Measurements from ENCODE around the gene BSND. TPM values are rescaled to one million over a fixed set of nuclear protein-coding genes. Genes with fewer than 3 reads are reported as not detected.

Gene BSND
- total and polyA plus RNA-seq, 2 experiments from 2014 or later: 0.21 to 0.23 TPM

DNA sequence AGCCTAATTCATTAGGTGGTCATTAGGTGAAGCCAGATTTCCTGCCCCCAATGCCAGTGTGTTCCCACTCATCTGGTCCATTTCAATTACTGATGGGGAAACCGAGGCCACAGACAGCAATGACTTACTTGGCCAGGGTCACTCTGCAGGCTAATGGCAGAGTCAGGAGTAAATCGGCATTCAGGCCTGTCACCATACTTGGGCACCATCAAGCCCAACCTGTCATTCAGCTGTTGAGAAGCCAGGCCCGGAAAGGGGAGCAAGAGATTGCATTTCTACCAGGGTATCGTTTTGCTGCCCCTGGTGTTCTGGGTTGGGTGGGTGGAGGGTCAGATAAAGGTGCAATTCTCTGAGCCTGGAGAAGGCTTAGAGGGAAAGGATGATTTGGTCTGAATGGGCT lies 26.3 kb upstream of the BSND start:
- Histone ChIP-seq H3K36me3 (replicated peaks; ENCODE audit: insufficient read depth, low read depth) (no peaks in the 10 kb centered on the region), H3K79me2 (no peaks in the 10 kb centered on the region), H3K9me3 (ENCODE audit: low read depth) (no peaks in the 10 kb centered on the region), H3K4me3 (no peak overlapping the region), H3K4me2 (no peak overlapping the region), H3K27ac (no peak overlapping the region), H2AFZ (no peak overlapping the region), H3K9me2 (replicated peaks; ENCODE audit: insufficient read depth) (no peaks in the 10 kb centered on the region), H3K4me1 (ENCODE audit: insufficient read depth) (no peaks in the 10 kb centered on the region), H3K27me3 (no peaks in the 10 kb centered on the region), H4K20me1 (ENCODE audit: insufficient read depth, poor library complexity, severe bottlenecking) (no peaks in the 10 kb centered on the region)
- WGBS (ENCODE audit: low lambda C conversion rate, missing lambda C conversion rate): 92% methylated on average over 4 of the region's 4 CpGs
- no peak for DNase-seq (ENCODE audit: low spot score)
- TF ChIP-seq EZH2phosphoT487 (IDR thresholded peaks at IDR 0.05; ENCODE audit: low read depth, severe bottlenecking, unreplicated experiment): no peak
- TF ChIP-seq EZH2 (IDR thresholded peaks at IDR 0.05; ENCODE audit: borderline replicate concordance): no peak

DNA sequence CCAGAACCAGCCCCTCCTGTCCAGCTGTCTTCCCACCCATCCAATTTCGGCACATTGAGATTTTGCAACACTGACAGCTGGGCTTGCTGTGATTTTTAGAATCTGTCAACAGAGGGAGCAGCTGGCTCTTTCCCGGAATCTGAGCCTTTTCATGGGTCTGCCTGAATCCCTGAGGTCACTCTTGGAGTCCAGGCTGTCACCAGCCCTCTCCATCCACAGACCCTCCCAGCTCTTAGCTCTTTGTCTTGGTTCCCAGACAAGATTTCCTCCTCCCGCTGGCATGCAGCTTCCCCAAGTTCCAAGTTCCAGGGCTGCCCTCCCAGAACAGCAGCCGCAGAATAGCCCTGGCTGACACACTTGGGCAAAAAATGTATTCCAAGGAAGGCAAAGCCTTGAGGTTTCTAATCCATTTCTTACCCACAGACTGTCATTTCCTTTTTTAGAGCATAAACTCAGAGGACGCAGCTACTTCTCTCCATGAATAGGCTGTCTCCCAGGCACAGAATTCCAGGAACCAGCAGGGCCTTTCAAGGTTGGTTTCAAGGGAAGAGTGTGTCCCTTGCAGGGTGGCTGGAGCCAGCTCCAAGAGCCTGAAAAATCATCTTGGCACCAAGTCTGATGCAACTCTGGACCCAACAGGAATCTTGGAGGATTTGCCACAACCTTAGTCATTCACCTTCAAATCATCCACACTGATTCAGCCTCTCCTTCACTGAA lies 25.4 kb upstream of the BSND start:
- no peak overlapping the region for H3K4me2 ChIP-seq
- no peaks in the 10 kb centered on the region for H3K9me2 ChIP-seq (replicated peaks; ENCODE audit: insufficient read depth)
- DNase-seq (ENCODE audit: low spot score): no peak
- H3K27ac ChIP-seq: no peak overlapping the region
- no peaks in the 10 kb centered on the region for H3K9me3 ChIP-seq (ENCODE audit: low read depth)
- TF ChIP-seq, protein P1, sequence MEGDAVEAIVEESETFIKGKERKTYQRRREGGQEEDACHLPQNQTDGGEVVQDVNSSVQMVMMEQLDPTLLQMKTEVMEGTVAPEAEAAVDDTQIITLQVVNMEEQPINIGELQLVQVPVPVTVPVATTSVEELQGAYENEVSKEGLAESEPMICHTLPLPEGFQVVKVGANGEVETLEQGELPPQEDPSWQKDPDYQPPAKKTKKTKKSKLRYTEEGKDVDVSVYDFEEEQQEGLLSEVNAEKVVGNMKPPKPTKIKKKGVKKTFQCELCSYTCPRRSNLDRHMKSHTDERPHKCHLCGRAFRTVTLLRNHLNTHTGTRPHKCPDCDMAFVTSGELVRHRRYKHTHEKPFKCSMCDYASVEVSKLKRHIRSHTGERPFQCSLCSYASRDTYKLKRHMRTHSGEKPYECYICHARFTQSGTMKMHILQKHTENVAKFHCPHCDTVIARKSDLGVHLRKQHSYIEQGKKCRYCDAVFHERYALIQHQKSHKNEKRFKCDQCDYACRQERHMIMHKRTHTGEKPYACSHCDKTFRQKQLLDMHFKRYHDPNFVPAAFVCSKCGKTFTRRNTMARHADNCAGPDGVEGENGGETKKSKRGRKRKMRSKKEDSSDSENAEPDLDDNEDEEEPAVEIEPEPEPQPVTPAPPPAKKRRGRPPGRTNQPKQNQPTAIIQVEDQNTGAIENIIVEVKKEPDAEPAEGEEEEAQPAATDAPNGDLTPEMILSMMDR (IDR thresholded peaks at IDR 0.05; ENCODE audit: poor library complexity): peak; percentile 40
- no peak for TF ChIP-seq EZH2 (IDR thresholded peaks at IDR 0.05; ENCODE audit: borderline replicate concordance)
- 39% methylated on average over 5 of the region's 5 CpGs for WGBS (ENCODE audit: low lambda C conversion rate, missing lambda C conversion rate)
- H3K4me1 ChIP-seq (ENCODE audit: insufficient read depth): no peaks in the 10 kb centered on the region
- no peaks in the 10 kb centered on the region for H3K79me2 ChIP-seq
- no peak overlapping the region for H3K4me3 ChIP-seq
- peaks cover 2% of the 10 kb centered on the region for H3K27me3 ChIP-seq
- no peaks in the 10 kb centered on the region for H4K20me1 ChIP-seq (ENCODE audit: insufficient read depth, poor library complexity, severe bottlenecking)
- H3K36me3 ChIP-seq (replicated peaks; ENCODE audit: insufficient read depth, low read depth): no peaks in the 10 kb centered on the region
- no peak overlapping the region for H2AFZ ChIP-seq

DNA sequence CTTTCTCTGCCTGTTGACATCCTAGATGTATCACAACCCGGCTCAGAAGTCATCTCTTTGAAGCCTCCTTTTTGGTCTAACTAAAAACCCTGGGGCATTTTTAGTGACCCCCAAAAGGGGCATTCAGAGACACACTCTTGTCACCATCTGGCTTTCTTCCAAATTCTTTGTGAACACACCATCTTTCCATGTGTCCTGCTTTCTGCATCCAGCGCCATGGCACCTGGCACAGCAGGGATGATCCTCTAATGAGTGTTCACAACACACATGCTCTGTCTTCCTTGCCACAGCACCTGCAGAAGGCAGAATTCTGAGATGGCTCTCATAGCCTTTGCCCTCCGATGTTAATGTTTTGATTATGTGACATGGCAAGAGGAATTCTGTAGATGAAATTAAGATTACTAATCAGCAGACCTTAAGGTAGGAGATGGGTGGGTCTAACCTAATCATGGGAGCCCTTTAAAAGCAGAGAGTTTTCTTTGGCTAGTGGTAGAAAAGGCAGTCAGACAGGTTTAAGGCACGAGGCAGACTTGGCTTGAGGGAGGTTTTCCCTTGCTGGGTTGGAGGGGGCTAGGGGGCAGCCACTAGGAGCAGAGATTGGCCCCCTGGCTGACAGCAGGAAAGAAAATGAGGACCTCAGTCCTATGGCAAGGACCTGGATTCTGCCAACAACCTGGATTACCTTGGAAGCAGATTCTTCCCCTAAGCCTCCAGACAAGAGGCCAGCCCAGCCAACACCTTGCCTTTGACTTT lies 23.2 kb upstream of the BSND start:
- Histone ChIP-seq H3K4me2 (no peak overlapping the region), H3K9me3 (ENCODE audit: low read depth) (no peaks in the 10 kb centered on the region), H3K27ac (no peak overlapping the region), H3K36me3 (replicated peaks; ENCODE audit: insufficient read depth, low read depth) (no peaks in the 10 kb centered on the region), H4K20me1 (ENCODE audit: insufficient read depth, poor library complexity, severe bottlenecking) (no peaks in the 10 kb centered on the region), H2AFZ (no peak overlapping the region), H3K27me3 (peaks cover 21% of the 10 kb centered on the region), H3K79me2 (no peaks in the 10 kb centered on the region), H3K9me2 (replicated peaks; ENCODE audit: insufficient read depth) (no peaks in the 10 kb centered on the region), H3K4me3 (no peak overlapping the region), H3K4me1 (ENCODE audit: insufficient read depth) (peaks cover 5% of the 10 kb centered on the region)
- TF ChIP-seq EZH2phosphoT487 (IDR thresholded peaks at IDR 0.05; ENCODE audit: low read depth, severe bottlenecking, unreplicated experiment) (no peak), EZH2 (IDR thresholded peaks at IDR 0.05; ENCODE audit: borderline replicate concordance) (no peak)
- TF ChIP-seq, protein P1 (IDR thresholded peaks at IDR 0.05; ENCODE audit: poor library complexity): no peak
- no peak for DNase-seq (ENCODE audit: low spot score)
- 64% methylated on average over 4 of the region's 4 CpGs for WGBS (ENCODE audit: low lambda C conversion rate, missing lambda C conversion rate)

DNA sequence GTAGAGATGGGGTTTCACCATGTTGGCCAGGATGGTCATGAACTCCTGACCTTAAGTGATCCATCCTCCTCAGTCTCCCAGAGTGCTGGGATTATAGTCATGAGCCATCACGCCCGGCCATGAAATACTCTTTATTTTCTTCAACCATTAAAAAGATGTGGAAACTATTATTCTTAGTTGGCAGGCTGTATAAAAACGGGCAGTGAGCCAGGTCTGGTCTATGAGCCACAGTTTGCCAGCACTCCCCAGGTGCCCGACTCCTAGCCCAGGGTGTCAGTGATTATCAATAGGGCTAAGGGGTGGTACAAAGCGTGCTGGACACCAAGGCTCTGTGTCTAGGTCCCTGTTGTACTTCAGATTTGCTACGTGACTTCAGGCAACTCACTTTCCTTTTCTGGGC lies 22.0 kb upstream of the BSND start:
- no peak for DNase-seq (ENCODE audit: low spot score)
- Histone ChIP-seq H3K27me3 (peaks cover 31% of the 10 kb centered on the region), H4K20me1 (ENCODE audit: insufficient read depth, poor library complexity, severe bottlenecking) (no peaks in the 10 kb centered on the region), H3K36me3 (replicated peaks; ENCODE audit: insufficient read depth, low read depth) (no peaks in the 10 kb centered on the region), H3K4me3 (no peak overlapping the region), H2AFZ (no peak overlapping the region), H3K27ac (no peak overlapping the region), H3K9me3 (ENCODE audit: low read depth) (no peaks in the 10 kb centered on the region), H3K4me2 (no peak overlapping the region), H3K79me2 (no peaks in the 10 kb centered on the region), H3K4me1 (ENCODE audit: insufficient read depth) (peaks cover 5% of the 10 kb centered on the region), H3K9me2 (replicated peaks; ENCODE audit: insufficient read depth) (no peaks in the 10 kb centered on the region)
- 84% methylated on average over 6 of the region's 6 CpGs for WGBS (ENCODE audit: low lambda C conversion rate, missing lambda C conversion rate)
- TF ChIP-seq, protein P1 (IDR thresholded peaks at IDR 0.05; ENCODE audit: poor library complexity): no peak
- TF ChIP-seq EZH2 (IDR thresholded peaks at IDR 0.05; ENCODE audit: borderline replicate concordance) (no peak), EZH2phosphoT487 (IDR thresholded peaks at IDR 0.05; ENCODE audit: low read depth, severe bottlenecking, unreplicated experiment) (no peak)
